Lower lobe of right lung (tissue), 2 donors: Measurements from ENCODE around the gene MYADML2. TPM values are rescaled to one million over a fixed set of nuclear protein-coding genes. Genes with fewer than 3 reads are reported as not detected.
"Not testable (repeated sequence)": the region's sequence is repeated elsewhere in the genome, so short reads cannot be mapped to it uniquely, and the experiment has no call there.

Experiments
- ATAC-seq, 2 donors: fragments of 200-7000 bp; cut with Tn5 transposase; one replicate each; pipeline ENCODE4 v1.9.1; 2020 to 2022; ENCODE audit warnings: mild to moderate bottlenecking in 2 of 2, moderate library complexity in 2 of 2
- DNase-seq: peaks from one replicate; pipeline ENCODE4 v3.0.0-alpha.2; 2020
- H3K27ac ChIP-seq: fragments of 200-600 bp; one replicate; pipeline ENCODE4 v1.8.0; 2022
- H3K27me3 ChIP-seq: fragments of 200-600 bp; one replicate; pipeline ENCODE4 v1.8.0; 2022; ENCODE audit warnings: low read depth
- H3K36me3 ChIP-seq: fragments of 200-600 bp; one replicate; pipeline ENCODE4 v1.8.0; 2022; ENCODE audit warnings: mild to moderate bottlenecking
- H3K4me1 ChIP-seq: fragments of 200-600 bp; one replicate; pipeline ENCODE4 v1.8.0; 2022
- H3K4me3 ChIP-seq: fragments of 200-600 bp; one replicate; pipeline ENCODE4 v1.8.0; 2022; ENCODE audit warnings: mild to moderate bottlenecking
- H3K9me3 ChIP-seq: fragments of 200-600 bp; one replicate; pipeline ENCODE4 v1.8.0; 2022
- CTCF ChIP-seq: fragments of 200-600 bp; IDR thresholded peaks from one replicate; pipeline ENCODE4 v1.8.0; 2022; ENCODE audit warnings: antibody characterized with exemption, mild to moderate bottlenecking
- intact Hi-C: fragments of 100-400 bp; cut with DNase I; formaldehyde crosslinking; loops from one replicate; pipeline ENCODE4 v1.11.0; 2022
- total RNA-seq: library from RNA; stranded (reverse); fragmentation: NEBNext Ultra II Directional; extraction: Animal tissue kit (Norgen Biotek cat#: 25700); gene quantifications from one replicate; pipeline ENCODE4 v1.2.1, GENCODE V29; 2021
- donor health status: DM: no; HTN: yes; CAD: no; lungs with severe emphysema.

The MYADML2 gene
- total RNA-seq, 1 donor from 2014 or later = not detected

- H3K4me3 ChIP-seq = no peak overlapping the region
- no peak overlapping the region for H3K27ac ChIP-seq
- no peak for DNase-seq
- peaks cover 9% of the 10 kb centered on the region for H3K4me1 ChIP-seq
- no peak for ATAC-seq
- no peaks in the 10 kb centered on the region for H3K27me3 ChIP-seq
- intact Hi-C loops = no loop called here
- H3K36me3 ChIP-seq = peaks cover 33% of the 10 kb centered on the region
- no peaks in the 10 kb centered on the region for H3K9me3 ChIP-seq
- TF ChIP-seq CTCF = no peak
These were observed 39.6 kb upstream of the MYADML2 start for GRCh38 chr17:81986606-81987005.

- peaks cover 37% of the 10 kb centered on the region for H3K36me3 ChIP-seq
- intact Hi-C loops = no loop called here
- no peak overlapping the region for H3K4me3 ChIP-seq
- TF ChIP-seq CTCF = no peak
- no peaks in the 10 kb centered on the region for H3K9me3 ChIP-seq
- no peak overlapping the region for H3K27ac ChIP-seq
- H3K4me1 ChIP-seq = peaks cover 14% of the 10 kb centered on the region
- DNase-seq (no peak), ATAC-seq (no peak)
- no peaks in the 10 kb centered on the region for H3K27me3 ChIP-seq
These were observed 37.9 kb upstream of the MYADML2 start for GRCh38 chr17:81984773-81985410.

- no peak overlapping the region for H3K27ac ChIP-seq
- H3K27me3 ChIP-seq = no peaks in the 10 kb centered on the region
- intact Hi-C loops = no loop called here
- ATAC-seq (no peak), DNase-seq (peak; percentile 32)
- no peaks in the 10 kb centered on the region for H3K9me3 ChIP-seq
- no peak for TF ChIP-seq CTCF
- H3K4me1 ChIP-seq = peaks cover 20% of the 10 kb centered on the region
- H3K4me3 ChIP-seq = no peak overlapping the region
- H3K36me3 ChIP-seq = peaks cover 45% of the 10 kb centered on the region
These were observed 36.8 kb upstream of the MYADML2 start for GRCh38 chr17:81983639-81984373.

GRCh38 chr17:81983011-81983638, 36.1 kb upstream of the MYADML2 start:
- DNase-seq (peak; percentile 30), ATAC-seq (no peak)
- no peak overlapping the region for H3K4me3 ChIP-seq
- peaks cover 27% of the 10 kb centered on the region for H3K4me1 ChIP-seq
- no peak overlapping the region for H3K27ac ChIP-seq
- H3K27me3 ChIP-seq = no peaks in the 10 kb centered on the region
- peaks cover 45% of the 10 kb centered on the region for H3K36me3 ChIP-seq
- no peaks in the 10 kb centered on the region for H3K9me3 ChIP-seq
- intact Hi-C loops = no loop called here
- no peak for TF ChIP-seq CTCF

- ATAC-seq, H3K9me3 ChIP-seq, intact Hi-C loops, H3K27ac ChIP-seq, H3K27me3 ChIP-seq, H3K4me3 ChIP-seq, DNase-seq: not testable (repeated sequence)
- Histone ChIP-seq H3K36me3 (peaks cover 35% of the 10 kb centered on the region), H3K4me1 (peaks cover 31% of the 10 kb centered on the region)
These were observed 34.5 kb upstream of the MYADML2 start for GRCh38 chr17:81981511-81981910.
